Mammary epithelial cell (primary cell): ENCODE results near the gene NECTIN2.

ENCODE experiments used
- EZH2 ChIP-seq: IDR thresholded peaks from 2 replicates; pipeline ENCODE4 v1.6.1; 2012; ENCODE audit warnings: low read length, inconsistent platforms, borderline replicate concordance
- TF ChIP-seq, protein P1 (sequence below), 2 donors: IDR thresholded peaks in 1 of 2; conservative IDR thresholded peaks in 1 of 2; 2 replicates each; pipeline ENCODE4 v1.5.1; 2011 to 2012; ENCODE audit warnings: inconsistent platforms in 2 of 2, low read length in 2 of 2, mild to moderate bottlenecking in 2 of 2, control low read depth in 1 of 2, low read depth in 1 of 2; ENCODE audit not compliant: insufficient read depth in 1 of 2; ENCODE audit errors: extremely low read depth in 1 of 2

DNA sequence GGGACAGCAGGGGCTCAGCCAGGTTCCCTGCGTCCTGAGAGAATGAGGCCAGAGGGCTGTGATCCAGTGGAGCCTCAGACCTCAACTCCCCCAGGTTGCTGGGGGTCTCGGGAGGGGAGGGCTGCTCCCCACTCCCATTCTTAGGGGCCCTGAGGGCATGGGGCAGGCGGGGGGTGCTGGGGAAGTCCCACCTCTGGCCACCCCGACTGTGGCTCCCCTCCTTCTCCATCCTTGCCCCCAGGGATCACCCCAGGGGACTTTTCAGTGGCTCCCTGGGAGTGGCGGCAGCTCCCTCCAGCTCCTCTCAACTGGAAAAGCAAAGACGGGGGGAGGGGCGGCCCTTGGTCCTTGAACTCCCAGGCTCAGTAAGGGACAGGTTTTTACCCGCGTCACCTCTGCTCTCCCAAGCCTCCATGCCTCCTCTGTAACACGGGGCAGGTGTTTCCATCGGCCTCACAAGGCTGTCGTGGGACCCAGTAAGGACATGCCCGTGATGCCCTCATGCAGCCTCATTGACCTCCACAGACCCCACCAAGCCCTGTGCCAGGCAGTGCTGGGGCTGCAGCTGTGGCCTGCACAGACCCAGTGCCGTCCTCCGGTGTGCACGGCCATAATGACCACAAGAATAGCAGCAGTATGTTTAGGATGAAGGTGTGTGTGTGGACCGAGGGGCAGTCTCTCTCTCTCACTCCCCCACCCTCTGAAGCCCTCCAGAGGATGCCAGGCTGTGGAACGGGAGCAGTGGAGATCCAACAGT, 33.4 kb downstream of the NECTIN2 start:
- no peak for TF ChIP-seq EZH2
- TF ChIP-seq, protein P1, sequence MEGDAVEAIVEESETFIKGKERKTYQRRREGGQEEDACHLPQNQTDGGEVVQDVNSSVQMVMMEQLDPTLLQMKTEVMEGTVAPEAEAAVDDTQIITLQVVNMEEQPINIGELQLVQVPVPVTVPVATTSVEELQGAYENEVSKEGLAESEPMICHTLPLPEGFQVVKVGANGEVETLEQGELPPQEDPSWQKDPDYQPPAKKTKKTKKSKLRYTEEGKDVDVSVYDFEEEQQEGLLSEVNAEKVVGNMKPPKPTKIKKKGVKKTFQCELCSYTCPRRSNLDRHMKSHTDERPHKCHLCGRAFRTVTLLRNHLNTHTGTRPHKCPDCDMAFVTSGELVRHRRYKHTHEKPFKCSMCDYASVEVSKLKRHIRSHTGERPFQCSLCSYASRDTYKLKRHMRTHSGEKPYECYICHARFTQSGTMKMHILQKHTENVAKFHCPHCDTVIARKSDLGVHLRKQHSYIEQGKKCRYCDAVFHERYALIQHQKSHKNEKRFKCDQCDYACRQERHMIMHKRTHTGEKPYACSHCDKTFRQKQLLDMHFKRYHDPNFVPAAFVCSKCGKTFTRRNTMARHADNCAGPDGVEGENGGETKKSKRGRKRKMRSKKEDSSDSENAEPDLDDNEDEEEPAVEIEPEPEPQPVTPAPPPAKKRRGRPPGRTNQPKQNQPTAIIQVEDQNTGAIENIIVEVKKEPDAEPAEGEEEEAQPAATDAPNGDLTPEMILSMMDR (conservative IDR thresholded peaks at IDR 0.05 in 1 of 2, IDR thresholded peaks at IDR 0.05 in 1 of 2; ENCODE audit: extremely low read depth in 1 of 2, insufficient read depth in 1 of 2, low read depth in 1 of 2, low read length in 2 of 2): no peak
